ENCODE measurements around the gene SOX8. TPM values are rescaled to one million over a fixed set of nuclear protein-coding genes. Genes with fewer than 3 reads are reported as not detected.

Gene SOX8
- total RNA-seq, 1 donor from 2014 or later = 0.47 TPM

- Mint-ChIP-seq H3K9me3 (no peaks in the 10 kb centered on the region), H3K27ac (no peak overlapping the region), H3K4me3 (no peak overlapping the region), H3K36me3 (ENCODE audit: low read depth) (no peaks in the 10 kb centered on the region), H3K4me1 (ENCODE audit: low read depth) (no peaks in the 10 kb centered on the region), H3K27me3 (ENCODE audit: insufficient read depth) (peaks cover 2% of the 10 kb centered on the region)
- no peak for DNase-seq (ENCODE audit: low spot score)
- intact Hi-C loops (cut with micrococcal nuclease) = no loop called here
These were observed 6.3 kb downstream of the SOX8 start for GRCh38 chr16:987906-988305.

- H3K36me3 Mint-ChIP-seq (ENCODE audit: low read depth) = no peaks in the 10 kb centered on the region
These were observed 7.1 kb downstream of the SOX8 start for GRCh38 chr16:988471-989353.

GRCh38 chr16:989354-989814 is 7.8 kb downstream of the SOX8 start:
- no peak for DNase-seq (ENCODE audit: low spot score)
- intact Hi-C loops (cut with micrococcal nuclease) = no loop called here
- H3K36me3 Mint-ChIP-seq (ENCODE audit: low read depth) = no peaks in the 10 kb centered on the region
- H3K27me3 Mint-ChIP-seq (ENCODE audit: insufficient read depth) = no peaks in the 10 kb centered on the region
- no peaks in the 10 kb centered on the region for H3K9me3 Mint-ChIP-seq
- H3K4me1 Mint-ChIP-seq (ENCODE audit: low read depth) = peaks cover under 1% of the 10 kb centered on the region
- H3K27ac Mint-ChIP-seq = no peak overlapping the region
- no peak overlapping the region for H3K4me3 Mint-ChIP-seq

More at GRCh38 chr16:988471-989353, 7.1 kb downstream of the SOX8 start:
- no peak for DNase-seq (ENCODE audit: low spot score)
- no peaks in the 10 kb centered on the region for H3K9me3 Mint-ChIP-seq
- H3K27me3 Mint-ChIP-seq (ENCODE audit: insufficient read depth) = no peaks in the 10 kb centered on the region
- H3K27ac Mint-ChIP-seq = no peak overlapping the region
- H3K4me3 Mint-ChIP-seq = no peak overlapping the region
- no peaks in the 10 kb centered on the region for H3K4me1 Mint-ChIP-seq (ENCODE audit: low read depth)
- intact Hi-C loops (cut with micrococcal nuclease) = no loop called here

- Mint-ChIP-seq H3K4me3 (no peak overlapping the region), H3K27ac (no peak overlapping the region), H3K36me3 (ENCODE audit: low read depth) (no peaks in the 10 kb centered on the region), H3K27me3 (ENCODE audit: insufficient read depth) (peaks cover 2% of the 10 kb centered on the region), H3K4me1 (ENCODE audit: low read depth) (peaks cover 11% of the 10 kb centered on the region), H3K9me3 (no peaks in the 10 kb centered on the region)
- DNase-seq (ENCODE audit: low spot score) = no peak
- intact Hi-C loops (cut with micrococcal nuclease) = no loop called here
These were observed 9.1 kb downstream of the SOX8 start for GRCh38 chr16:990516-991291.

GRCh38 chr16:991345-991744 is 9.8 kb downstream of the SOX8 start:
- DNase-seq (ENCODE audit: low spot score) = no peak
- Mint-ChIP-seq H3K27ac (no peak overlapping the region), H3K27me3 (ENCODE audit: insufficient read depth) (peaks cover 6% of the 10 kb centered on the region), H3K36me3 (ENCODE audit: low read depth) (no peaks in the 10 kb centered on the region), H3K9me3 (no peaks in the 10 kb centered on the region), H3K4me3 (no peak overlapping the region), H3K4me1 (ENCODE audit: low read depth) (peaks cover 14% of the 10 kb centered on the region)
- intact Hi-C loops (cut with micrococcal nuclease) = no loop called here

- Mint-ChIP-seq H3K36me3 (ENCODE audit: low read depth) (no peaks in the 10 kb centered on the region), H3K27ac (no peak overlapping the region), H3K4me3 (no peak overlapping the region), H3K4me1 (ENCODE audit: low read depth) (peaks cover 18% of the 10 kb centered on the region), H3K27me3 (ENCODE audit: insufficient read depth) (peaks cover 10% of the 10 kb centered on the region), H3K9me3 (no peaks in the 10 kb centered on the region)
- intact Hi-C loops (cut with micrococcal nuclease) = no loop called here
- DNase-seq (ENCODE audit: low spot score) = no peak
These were observed 10.2 kb downstream of the SOX8 start for GRCh38 chr16:991773-992172.

GRCh38 chr16:993731-994130 is 12.2 kb downstream of the SOX8 start:
- no peaks in the 10 kb centered on the region for H3K9me3 Mint-ChIP-seq
- DNase-seq (ENCODE audit: low spot score) = no peak
- H3K4me1 Mint-ChIP-seq (ENCODE audit: low read depth) = peaks cover 31% of the 10 kb centered on the region
- H3K27ac Mint-ChIP-seq = no peak overlapping the region
- H3K4me3 Mint-ChIP-seq = no peak overlapping the region
- H3K27me3 Mint-ChIP-seq (ENCODE audit: insufficient read depth) = peaks cover 17% of the 10 kb centered on the region
- intact Hi-C loops (cut with micrococcal nuclease) = no loop called here
- H3K36me3 Mint-ChIP-seq (ENCODE audit: low read depth) = no peaks in the 10 kb centered on the region

GRCh38 chr16:995087-995486 is 13.5 kb downstream of the SOX8 start:
- no peak overlapping the region for H3K27ac Mint-ChIP-seq

GRCh38 chr16:995783-996182 is 14.2 kb downstream of the SOX8 start:
- H3K4me3 Mint-ChIP-seq = no peak overlapping the region
- DNase-seq (ENCODE audit: low spot score) = no peak
- no peaks in the 10 kb centered on the region for H3K36me3 Mint-ChIP-seq (ENCODE audit: low read depth)
- H3K27ac Mint-ChIP-seq = no peak overlapping the region
- peaks cover 31% of the 10 kb centered on the region for H3K4me1 Mint-ChIP-seq (ENCODE audit: low read depth)
- H3K9me3 Mint-ChIP-seq = no peaks in the 10 kb centered on the region
- intact Hi-C loops (cut with micrococcal nuclease) = no loop called here
- H3K27me3 Mint-ChIP-seq (ENCODE audit: insufficient read depth) = peaks cover 18% of the 10 kb centered on the region

More at GRCh38 chr16:995087-995486, 13.5 kb downstream of the SOX8 start:
- Mint-ChIP-seq H3K36me3 (ENCODE audit: low read depth) (no peaks in the 10 kb centered on the region), H3K27me3 (ENCODE audit: insufficient read depth) (peaks cover 18% of the 10 kb centered on the region), H3K4me1 (ENCODE audit: low read depth) (peaks cover 31% of the 10 kb centered on the region), H3K4me3 (no peak overlapping the region), H3K9me3 (no peaks in the 10 kb centered on the region)
- no peak for DNase-seq (ENCODE audit: low spot score)
- intact Hi-C loops (cut with micrococcal nuclease) = no loop called here

GRCh38 chr16:996681-997080 is 15.1 kb downstream of the SOX8 start:
- peaks cover 31% of the 10 kb centered on the region for H3K4me1 Mint-ChIP-seq (ENCODE audit: low read depth)
- no peaks in the 10 kb centered on the region for H3K9me3 Mint-ChIP-seq
- DNase-seq (ENCODE audit: low spot score) = no peak
- H3K27ac Mint-ChIP-seq = no peak overlapping the region
- no peaks in the 10 kb centered on the region for H3K36me3 Mint-ChIP-seq (ENCODE audit: low read depth)
- H3K4me3 Mint-ChIP-seq = peak overlapping the region; percentile 52
- H3K27me3 Mint-ChIP-seq (ENCODE audit: insufficient read depth) = peaks cover 23% of the 10 kb centered on the region
- intact Hi-C loops (cut with micrococcal nuclease) = no loop called here

- Mint-ChIP-seq H3K4me3 (peak overlapping the region; percentile 33), H3K36me3 (ENCODE audit: low read depth) (no peaks in the 10 kb centered on the region), H3K27ac (no peak overlapping the region), H3K9me3 (no peaks in the 10 kb centered on the region), H3K4me1 (ENCODE audit: low read depth) (peaks cover 31% of the 10 kb centered on the region), H3K27me3 (ENCODE audit: insufficient read depth) (peaks cover 23% of the 10 kb centered on the region)
- intact Hi-C loops (cut with micrococcal nuclease) = no loop called here
- DNase-seq (ENCODE audit: low spot score) = no peak
These were observed 16.0 kb downstream of the SOX8 start for GRCh38 chr16:997440-998051.

GRCh38 chr16:998211-998610 is 16.6 kb downstream of the SOX8 start:
- no peak for DNase-seq (ENCODE audit: low spot score)
- H3K27me3 Mint-ChIP-seq (ENCODE audit: insufficient read depth) = peaks cover 23% of the 10 kb centered on the region
- H3K36me3 Mint-ChIP-seq (ENCODE audit: low read depth) = no peaks in the 10 kb centered on the region
- H3K27ac Mint-ChIP-seq = no peak overlapping the region
- H3K4me1 Mint-ChIP-seq (ENCODE audit: low read depth) = peaks cover 31% of the 10 kb centered on the region
- intact Hi-C loops (cut with micrococcal nuclease) = no loop called here
- no peaks in the 10 kb centered on the region for H3K9me3 Mint-ChIP-seq
- H3K4me3 Mint-ChIP-seq = no peak overlapping the region

- H3K4me3 Mint-ChIP-seq = no peak overlapping the region
- no peak overlapping the region for H3K27ac Mint-ChIP-seq
- no peak for DNase-seq (ENCODE audit: low spot score)
- H3K4me1 Mint-ChIP-seq (ENCODE audit: low read depth) = peaks cover 31% of the 10 kb centered on the region
- H3K36me3 Mint-ChIP-seq (ENCODE audit: low read depth) = no peaks in the 10 kb centered on the region
- H3K9me3 Mint-ChIP-seq = no peaks in the 10 kb centered on the region
- intact Hi-C loops (cut with micrococcal nuclease) = no loop called here
- H3K27me3 Mint-ChIP-seq (ENCODE audit: insufficient read depth) = peaks cover 23% of the 10 kb centered on the region
These were observed 17.0 kb downstream of the SOX8 start for GRCh38 chr16:998615-999014.
